OCI-LY1 (cell line): Measurements from ENCODE around the gene TRIOBP.

Source experiments
- H2AFZ ChIP-seq: fragments of 200-600 bp; sonication (generic), shearing (Covaris generic); 2 replicates; pipeline ENCODE4 v1.6.0; 2014; ENCODE audit warnings: antibody characterized with exemption, mild to moderate bottlenecking, low read length
- H3F3A ChIP-seq: fragments of 200-600 bp; sonication (generic), shearing (Covaris generic); 2 replicates; pipeline ENCODE4 v1.6.0; 2014; ENCODE audit warnings: mild to moderate bottlenecking, antibody characterized with exemption, low read length, moderate library complexity; ENCODE audit not compliant: insufficient read depth
- H3K27ac ChIP-seq: fragments of 200-600 bp; sonication (generic); 2 replicates; pipeline ENCODE4 v1.5.1; 2014; ENCODE audit warnings: low read length, mixed run types, mild to moderate bottlenecking, low read depth; ENCODE audit not compliant: poor library complexity, severe bottlenecking
- H3K27me3 ChIP-seq: fragments of 200-600 bp; sonication (generic); 2 replicates; pipeline ENCODE4 v1.6.0; 2014; ENCODE audit warnings: antibody characterized with exemption, mild to moderate bottlenecking, low read length, moderate library complexity; ENCODE audit not compliant: insufficient read depth
- H3K36me3 ChIP-seq: fragments of 200-600 bp; sonication (generic); 2 replicates; pipeline ENCODE4 v1.6.1; 2014; ENCODE audit warnings: mild to moderate bottlenecking, antibody characterized with exemption, low read length, moderate library complexity, mixed read lengths; ENCODE audit not compliant: insufficient read depth
- H3K4me1 ChIP-seq: fragments of 200-600 bp; sonication (generic); 2 replicates; pipeline ENCODE4 v1.5.1; 2014; ENCODE audit warnings: mild to moderate bottlenecking, low read length, moderate library complexity; ENCODE audit not compliant: insufficient read depth, severe bottlenecking
- H3K4me2 ChIP-seq: fragments of 200-600 bp; sonication (generic), shearing (Covaris generic); 2 replicates; pipeline ENCODE4 v1.6.1; 2014; ENCODE audit warnings: low read length
- H3K4me3 ChIP-seq: fragments of 200-600 bp; sonication (generic); 2 replicates; pipeline ENCODE4 v1.5.1; 2014; ENCODE audit warnings: low read length, low read depth, mild to moderate bottlenecking, mixed read lengths; ENCODE audit not compliant: poor library complexity, severe bottlenecking
- H3K79me2 ChIP-seq: fragments of 200-600 bp; shearing (Covaris generic); 2 replicates; pipeline ENCODE4 v1.6.1; 2016; ENCODE audit warnings: mixed run types, low read length, mixed read lengths; ENCODE audit not compliant: insufficient read depth
- H3K9ac ChIP-seq: fragments of 200-600 bp; sonication (generic), shearing (Covaris generic); 2 replicates; pipeline ENCODE4 v1.6.1; 2014; ENCODE audit warnings: mild to moderate bottlenecking, low read length, mixed read lengths
- H3K9me2 ChIP-seq: fragments of 200-600 bp; sonication (generic), shearing (Covaris generic); 2 replicates; pipeline ENCODE4 v1.6.1; 2014; ENCODE audit warnings: low read depth, mild to moderate bottlenecking, low read length, mixed read lengths
- H3K9me3 ChIP-seq: fragments of 200-600 bp; shearing (Covaris generic); 2 replicates; pipeline ENCODE4 v1.6.1; 2014; ENCODE audit warnings: low read length, mixed read lengths
- H4K20me1 ChIP-seq: fragments of 200-600 bp; sonication (generic), shearing (Covaris generic); 2 replicates; pipeline ENCODE4 v1.6.0; 2016; ENCODE audit warnings: mild to moderate bottlenecking, low read length; ENCODE audit not compliant: insufficient read depth
- CTCF ChIP-seq: fragments of 200-600 bp; sonication (generic), shearing (Covaris generic); IDR thresholded peaks from 2 replicates; pipeline ENCODE4 v1.5.1; 2017; ENCODE audit warnings: mild to moderate bottlenecking, antibody characterized with exemption, low read length, moderate library complexity, mixed read lengths
- EZH2 ChIP-seq: fragments of 200-600 bp; sonication (generic), shearing (Covaris generic); IDR thresholded peaks from 2 replicates; pipeline ENCODE4 v1.8.0; 2017; ENCODE audit warnings: borderline replicate concordance, mixed run types, mild to moderate bottlenecking, antibody characterized with exemption, low read length, moderate library complexity, mixed read lengths

The TRIOBP gene

GRCh38 chr22:37747080-37747714 is 50.3 kb downstream of the TRIOBP start:
- Histone ChIP-seq H2AFZ (no peak overlapping the region), H3K9ac (peak overlapping the region; percentile 95), H3K27ac (no peak overlapping the region), H3F3A (no peaks in the 10 kb centered on the region), H3K36me3 (peaks cover 9% of the 10 kb centered on the region; the same call in 1 of the 2 replicates), H4K20me1 (no peaks in the 10 kb centered on the region), H3K9me2 (no peaks in the 10 kb centered on the region), H3K4me3 (peak overlapping the region; percentile 97), H3K4me1 (peaks cover 22% of the 10 kb centered on the region), H3K27me3 (no peaks in the 10 kb centered on the region), H3K79me2 (no peaks in the 10 kb centered on the region), H3K4me2 (peak overlapping the region; percentile 80), H3K9me3 (no peaks in the 10 kb centered on the region)
- TF ChIP-seq CTCF (no peak), EZH2 (no peak)

DNA sequence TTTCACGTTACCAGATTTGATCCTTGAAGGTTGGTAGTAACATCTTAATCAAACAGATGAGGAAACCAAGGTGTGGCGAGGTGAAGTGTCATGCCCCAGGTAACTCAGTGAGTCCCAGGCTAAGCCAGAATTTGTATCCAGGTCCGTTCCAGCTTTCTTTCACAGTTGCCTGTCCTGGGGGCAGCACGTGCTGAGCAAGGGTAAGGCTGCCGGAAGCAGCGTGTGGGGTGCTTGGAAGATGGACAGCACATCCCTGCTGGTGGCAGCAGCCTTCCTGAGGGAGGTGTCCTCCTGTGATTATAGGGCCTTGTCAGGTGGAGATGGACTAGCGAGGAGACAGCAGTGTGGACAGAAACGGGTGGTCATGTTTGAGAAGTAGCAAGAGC is 50.9 kb downstream of the TRIOBP start:
- Histone ChIP-seq H3K4me1 (peaks cover 22% of the 10 kb centered on the region), H3K4me3 (peak overlapping the region; percentile 97), H3F3A (no peaks in the 10 kb centered on the region), H2AFZ (no peak overlapping the region), H3K9ac (peak overlapping the region; percentile 95; the same call in 1 of the 2 replicates), H3K9me2 (no peaks in the 10 kb centered on the region), H3K27ac (no peak overlapping the region), H3K36me3 (peaks cover 9% of the 10 kb centered on the region; the same call in 1 of the 2 replicates), H3K4me2 (peak overlapping the region; percentile 80), H3K79me2 (no peaks in the 10 kb centered on the region), H3K27me3 (no peaks in the 10 kb centered on the region), H3K9me3 (no peaks in the 10 kb centered on the region), H4K20me1 (no peaks in the 10 kb centered on the region)
- TF ChIP-seq CTCF (no peak), EZH2 (no peak)

GRCh38 chr22:37748659-37749058 is 51.8 kb downstream of the TRIOBP start:
- TF ChIP-seq EZH2, result no peak
- TF ChIP-seq CTCF, result no peak
- Histone ChIP-seq H3K4me3 (no peak overlapping the region), H2AFZ (no peak overlapping the region), H3F3A (no peaks in the 10 kb centered on the region), H3K9ac (peak overlapping the region; percentile 95; the same call in 1 of the 2 replicates), H3K36me3 (peaks cover 9% of the 10 kb centered on the region; the same call in 1 of the 2 replicates), H3K4me2 (peak overlapping the region; percentile 80; the same call in 1 of the 2 replicates), H4K20me1 (no peaks in the 10 kb centered on the region), H3K79me2 (no peaks in the 10 kb centered on the region), H3K4me1 (peaks cover 22% of the 10 kb centered on the region), H3K27me3 (no peaks in the 10 kb centered on the region), H3K27ac (no peak overlapping the region), H3K9me2 (no peaks in the 10 kb centered on the region), H3K9me3 (no peaks in the 10 kb centered on the region)
